IMR-90 (cell line): ENCODE measurements around the gene AQP1. TPM values are rescaled to one million over a fixed set of nuclear protein-coding genes. Genes with fewer than 3 reads are reported as not detected.

Source experiments
- ATAC-seq: fragments of 200-7000 bp; cut with Tn5 transposase; 2 replicates; pipeline ENCODE4 v1.9.1; 2020; ENCODE audit warnings: low read depth, mild to moderate bottlenecking, moderate library complexity
- BruUV-seq: library from RNA; stranded (reverse); fragments of 400-500 nt; replicated peaks from 2 replicates; lab custom pipeline; 2021; lab: Mats Ljungman, UMichigan
- CTCF ChIA-PET: fragments of 300-600 bp; formaldehyde crosslinking; extraction: SDS; loops from one replicate; lab custom pipeline; 2021; ENCODE audit warnings: antibody characterized with exemption; lab: Yijun Ruan, JAX
- POLR2A ChIA-PET: fragments of 300-600 bp; sonication (Branson Sonifier 250); formaldehyde crosslinking; loops from one replicate; lab custom pipeline; 2022; ENCODE audit warnings: antibody characterized with exemption; ENCODE audit not compliant: unreplicated experiment; lab: Charles Lee
- DNase-seq: peaks from one replicate; pipeline ENCODE4 v3.0.0; 2013
- H2AFZ ChIP-seq: replicated peaks from 2 replicates; pipeline ENCODE3; 2013; ENCODE audit warnings: low read length, mild to moderate bottlenecking; ENCODE audit not compliant: poor library complexity
- H2AK5ac ChIP-seq: 2 replicates; pipeline ENCODE4 v1.6.1; 2013; ENCODE audit warnings: low read depth, low read length, inconsistent platforms
- H2AK9ac ChIP-seq: replicated peaks from 2 replicates; pipeline ENCODE3; 2013; ENCODE audit warnings: mild to moderate bottlenecking, low read depth, low read length, moderate library complexity; ENCODE audit not compliant: poor library complexity
- H2BK120ac ChIP-seq: 2 replicates; pipeline ENCODE4 v1.6.1; 2013; ENCODE audit warnings: low read depth, low read length, inconsistent platforms
- H2BK15ac ChIP-seq: 3 replicates; pipeline ENCODE4 v1.6.1; 2013; ENCODE audit warnings: low read depth, low read length, inconsistent platforms
- H2BK20ac ChIP-seq: 2 replicates; pipeline ENCODE4 v1.6.1; 2013; ENCODE audit warnings: low read depth, mild to moderate bottlenecking, inconsistent platforms, low read length, moderate library complexity
- H2BK5ac ChIP-seq: 2 replicates; pipeline ENCODE4 v1.6.1; 2013; ENCODE audit warnings: mild to moderate bottlenecking, low read depth, low read length, inconsistent platforms; ENCODE audit not compliant: poor library complexity, severe bottlenecking
- H3K14ac ChIP-seq: replicated peaks from 2 replicates; pipeline ENCODE4 v1.6.1; 2013; ENCODE audit warnings: low read depth, low read length, inconsistent platforms
- H3K18ac ChIP-seq: 2 replicates; pipeline ENCODE4 v1.6.1; 2013; ENCODE audit warnings: low read depth, low read length, control low read depth
- H3K23ac ChIP-seq: 2 replicates; pipeline ENCODE4 v1.6.1; 2013; ENCODE audit warnings: low read depth, low read length, inconsistent platforms
- H3K27ac ChIP-seq: 2 replicates; pipeline ENCODE4 v1.5.1; 2013; ENCODE audit warnings: mild to moderate bottlenecking, control low read depth, low read length; ENCODE audit not compliant: insufficient read depth
- H3K27me3 ChIP-seq: 2 replicates; pipeline ENCODE4 v1.6.1; 2013; ENCODE audit warnings: low read length; ENCODE audit not compliant: control insufficient read depth, insufficient read depth
- H3K36me3 ChIP-seq: 2 replicates; pipeline ENCODE4 v1.6.1; 2013; ENCODE audit warnings: low read length, mixed read lengths; ENCODE audit not compliant: control insufficient read depth, insufficient read depth
- H3K4ac ChIP-seq: 2 replicates; pipeline ENCODE4 v1.6.1; 2013; ENCODE audit warnings: low read depth, low read length, inconsistent platforms
- H3K4me1 ChIP-seq: 2 replicates; pipeline ENCODE4 v1.6.1; 2013; ENCODE audit warnings: low read length, mixed read lengths; ENCODE audit not compliant: control insufficient read depth, insufficient read depth
- H3K4me2 ChIP-seq: 2 replicates; pipeline ENCODE4 v1.6.1; 2013; ENCODE audit warnings: low read depth, mild to moderate bottlenecking, control low read depth, low read length, moderate library complexity
- H3K4me3 ChIP-seq: 2 replicates; pipeline ENCODE4 v1.5.1; 2013; ENCODE audit warnings: low read depth, mild to moderate bottlenecking, control low read depth, low read length, moderate library complexity; ENCODE audit not compliant: insufficient read depth
- H3K56ac ChIP-seq: 2 replicates; pipeline ENCODE4 v1.6.1; 2013; ENCODE audit warnings: low read length, inconsistent platforms; ENCODE audit not compliant: insufficient read depth; ENCODE audit errors: extremely low read depth
- H3K79me1 ChIP-seq, 2 experiments: 2 replicates each; pipeline ENCODE4 v1.6.1; 2013; ENCODE audit warnings: low read length in 2 of 2, inconsistent platforms in 1 of 2, low read depth in 1 of 2
- H3K9ac ChIP-seq: 2 replicates; pipeline ENCODE4 v1.6.1; 2013; ENCODE audit warnings: low read depth, low read length, control low read depth
- H3K9me1 ChIP-seq: 2 replicates; pipeline ENCODE4 v1.6.1; 2013; ENCODE audit warnings: low read length, inconsistent platforms; ENCODE audit not compliant: insufficient read depth
- H3K9me3 ChIP-seq: 2 replicates; pipeline ENCODE4 v1.6.1; 2013; ENCODE audit warnings: low read length; ENCODE audit not compliant: control insufficient read depth, insufficient read depth
- H4K20me1 ChIP-seq: 2 replicates; pipeline ENCODE4 v1.6.1; 2013; ENCODE audit warnings: low read length, inconsistent platforms; ENCODE audit not compliant: insufficient read depth
- H4K5ac ChIP-seq: 2 replicates; pipeline ENCODE4 v1.6.1; 2013; ENCODE audit warnings: mild to moderate bottlenecking, low read depth, low read length, control low read depth
- H4K8ac ChIP-seq, 2 experiments: 2 replicates each; pipeline ENCODE4 v1.6.1; 2013; ENCODE audit warnings: low read depth in 2 of 2, low read length in 2 of 2, control low read depth in 1 of 2, inconsistent platforms in 1 of 2
- H4K91ac ChIP-seq: 2 replicates; pipeline ENCODE4 v1.6.1; 2013; ENCODE audit warnings: low read depth, low read length, inconsistent platforms; ENCODE audit not compliant: insufficient read depth
- CEBPB ChIP-seq: IDR thresholded peaks from 2 replicates; pipeline ENCODE4 v1.6.1; 2012; ENCODE audit warnings: low read depth, low read length, improper control_type of control experiment
- CHD1 ChIP-seq: IDR thresholded peaks from 2 replicates; pipeline ENCODE4 v1.6.1; 2012; ENCODE audit warnings: low read depth, low read length, improper control_type of control experiment
- MAFK ChIP-seq: IDR thresholded peaks from 2 replicates; pipeline ENCODE4 v1.6.1; 2012; ENCODE audit warnings: low read depth, low read length, improper control_type of control experiment
- MAZ ChIP-seq: IDR thresholded peaks from 2 replicates; pipeline ENCODE4 v1.6.1; 2012; ENCODE audit warnings: low read depth, mild to moderate bottlenecking, low read length, improper control_type of control experiment, moderate library complexity, borderline replicate concordance
- MXI1 ChIP-seq: IDR thresholded peaks from 2 replicates; pipeline ENCODE4 v1.6.1; 2012; ENCODE audit warnings: low read depth, mild to moderate bottlenecking, low read length, moderate library complexity, borderline replicate concordance
- NFE2L2 ChIP-seq: fragments of 150-350 bp; IDR thresholded peaks from 2 replicates; pipeline ENCODE4 v1.6.1; 2016; ENCODE audit warnings: low read depth, mild to moderate bottlenecking, low read length
- POLR2A ChIP-seq: IDR thresholded peaks from 2 replicates; pipeline ENCODE4 v1.6.1; 2012; ENCODE audit warnings: mild to moderate bottlenecking, low read depth, low read length
- RAD21 ChIP-seq: IDR thresholded peaks from 2 replicates; pipeline ENCODE4 v1.6.1; 2012; ENCODE audit warnings: low read length, improper control_type of control experiment
- RCOR1 ChIP-seq: IDR thresholded peaks from 2 replicates; pipeline ENCODE4 v1.6.1; 2012; ENCODE audit warnings: mild to moderate bottlenecking, low read length, improper control_type of control experiment; ENCODE audit not compliant: insufficient replicate concordance
- RFX5 ChIP-seq: IDR thresholded peaks from 2 replicates; pipeline ENCODE4 v1.8.0; 2012; ENCODE audit warnings: low read depth, mild to moderate bottlenecking, low read length, moderate library complexity
- SMC3 ChIP-seq: fragments of 150-350 bp; IDR thresholded peaks from 2 replicates; pipeline ENCODE4 v1.6.1; 2016; ENCODE audit warnings: low read depth, mild to moderate bottlenecking, antibody characterized with exemption, low read length, moderate library complexity
- WGBS, 2 experiments: methylation state at CpG; one replicate each; pipeline versions ENCODE4 v1.1.5 to v1.1.7; 2013; ENCODE audit warnings: missing lambda C conversion rate in 2 of 2; ENCODE audit not compliant: insufficient read length in 1 of 2; ENCODE audit errors: extremely low coverage in 2 of 2; 5-methylcytosine and 5-hydroxymethylcytosine counted together
- dilution Hi-C: fragments of 300-500 bp; cut with HindIII; formaldehyde crosslinking; loops from one replicate; pipeline ENCODE4 v1.14.3; 2018; ENCODE audit warnings: low sequenced_read_pairs; ENCODE audit not compliant: unreplicated experiment
- in situ Hi-C: fragments of 300-500 bp; cut with MboI; formaldehyde crosslinking; loops from 3 replicates; pipeline ENCODE4 v1.14.3; 2019; ENCODE audit warnings: low sequenced_read_pairs, inconsistent platforms, mixed read lengths
- intact Hi-C: fragments of 100-400 bp; cut with micrococcal nuclease; formaldehyde crosslinking; loops from 2 replicates; pipeline ENCODE4 v1.10.0; 2022
- polyA plus RNA-seq, 3 experiments: library from polyadenylated mRNA; depleted of rRNA; stranded (reverse); fragments of >200 nt; gene quantifications; 2 replicates each; pipeline ENCODE4 v1.2.3, GENCODE V29; 2012; ENCODE audit warnings: low replicate concordance in 1 of 3
- total RNA-seq: library from RNA; depleted of rRNA; stranded (reverse); fragments of >200 nt; gene quantifications from 2 replicates; pipeline ENCODE4 v1.2.3, GENCODE V29; 2012
- TF ChIP-seq, protein P1 (sequence below): conservative IDR thresholded peaks from 2 replicates; pipeline ENCODE4 v1.5.1; 2012; ENCODE audit warnings: mild to moderate bottlenecking, low read depth, low read length, improper control_type of control experiment
- TF ChIP-seq, protein P2 (sequence below): fragments of 150-350 bp; IDR thresholded peaks from 2 replicates; pipeline ENCODE4 v1.6.1; 2016; ENCODE audit warnings: low read depth, mild to moderate bottlenecking, low read length, moderate library complexity, borderline replicate concordance
- TF ChIP-seq, protein P3 (sequence below): fragments of 150-350 bp; IDR thresholded peaks from 2 replicates; pipeline ENCODE4 v1.6.1; 2017; ENCODE audit warnings: mild to moderate bottlenecking, antibody characterized with exemption, low read length, low read depth

Gene AQP1
- total and polyA plus RNA-seq, 2 of the 4 experiments (the other 2 are of a cell fraction): 0.18 to 0.39 TPM

DNA sequence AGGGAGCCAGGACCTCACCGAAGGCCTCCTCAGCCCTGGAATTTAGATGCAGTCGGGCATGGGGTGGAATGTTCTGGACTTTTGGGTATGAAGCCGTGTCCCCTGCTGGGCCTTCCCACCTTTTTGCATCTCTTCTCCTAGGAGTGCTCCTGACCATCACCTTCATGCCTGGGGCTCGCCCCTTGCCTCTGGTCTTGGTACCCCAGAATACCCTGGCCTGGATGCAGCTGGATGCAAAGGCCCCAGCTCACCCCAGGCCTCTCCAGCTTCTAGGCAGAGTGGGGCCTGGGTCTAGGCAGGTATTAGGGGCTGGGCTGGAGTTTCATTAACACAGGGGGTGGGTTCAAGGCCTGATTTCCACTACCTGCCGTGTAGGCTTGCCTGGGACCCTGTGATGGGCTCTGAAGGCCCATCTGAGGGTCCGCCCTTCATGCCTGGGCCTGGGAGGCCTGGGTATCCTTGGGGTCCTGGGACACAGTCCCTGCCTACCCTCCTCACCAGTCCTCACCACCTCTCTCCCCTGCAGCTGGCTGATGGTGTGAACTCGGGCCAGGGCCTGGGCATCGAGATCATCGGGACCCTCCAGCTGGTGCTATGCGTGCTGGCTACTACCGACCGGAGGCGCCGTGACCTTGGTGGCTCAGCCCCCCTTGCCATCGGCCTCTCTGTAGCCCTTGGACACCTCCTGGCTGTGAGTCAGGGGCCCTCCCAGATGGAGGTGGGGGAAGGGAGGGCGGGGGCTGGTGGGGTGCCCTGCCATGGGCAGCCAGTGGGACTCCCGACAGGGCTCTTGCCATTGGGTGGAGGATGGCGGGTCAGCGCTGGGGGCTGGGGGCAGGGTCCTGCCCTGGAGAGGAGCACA, 10.1 kb downstream of the AQP1 start:
- H3K56ac ChIP-seq: no peak overlapping the region
- H3K4me2 ChIP-seq: no peak overlapping the region
- ATAC-seq (no peak), DNase-seq (no peak)
- peak overlapping the region; percentile 1; the same call in 1 of the 2 replicates for H4K5ac ChIP-seq
- no peaks in the 10 kb centered on the region for H3K79me1 ChIP-seq
- no peak overlapping the region for H3K23ac ChIP-seq
- H2BK15ac ChIP-seq: peak overlapping the region; percentile 14; the same call in 1 of the 3 replicates
- H2BK5ac ChIP-seq: no peak overlapping the region
- no peaks in the 10 kb centered on the region for H3K36me3 ChIP-seq
- dilution Hi-C loops: no loop called here
- H3K27ac ChIP-seq: no peak overlapping the region
- H3K4me3 ChIP-seq: no peak overlapping the region
- in situ Hi-C loops: no loop called here
- no peaks in the 10 kb centered on the region for H3K27me3 ChIP-seq
- ChIA-PET POLR2A (no interaction called here), CTCF (interaction anchor here (1.4 kb wide), 1 partner anchor 18 kb away, joined by 3 read pairs; no protein-coding TSS in a partner anchor)
- no TSS peak for BruUV-seq
- H2AK5ac ChIP-seq: peak overlapping the region; percentile 67; the same call in 1 of the 2 replicates
- peak overlapping the region; percentile 28; the same call in 1 of the 2 replicates for H2BK120ac ChIP-seq
- no peak overlapping the region for H2BK20ac ChIP-seq
- peak overlapping the region; percentile 77 for H2AFZ ChIP-seq
- peak overlapping the region; percentile 55 for H2AK9ac ChIP-seq
- H3K4ac ChIP-seq: peak overlapping the region; percentile 20; the same call in 1 of the 2 replicates
- peak overlapping the region; percentile 10 for H3K14ac ChIP-seq
- H3K9ac ChIP-seq: no peak overlapping the region
- H4K20me1 ChIP-seq: no peaks in the 10 kb centered on the region
- H4K8ac ChIP-seq: peak overlapping the region in 1 of 2 experiments; percentile 23; a peak in 1 of 4 replicates
- peak overlapping the region; percentile 7; the same call in 1 of the 2 replicates for H3K18ac ChIP-seq
- H4K91ac ChIP-seq: peak overlapping the region; percentile 43
- no CpG with 5 or more reads among the region's 19 CpGs for WGBS, 2 experiments
- peaks cover 9% of the 10 kb centered on the region; the same call in 1 of the 2 replicates for H3K9me1 ChIP-seq
- H3K4me1 ChIP-seq: peaks cover 10% of the 10 kb centered on the region
- peaks cover under 1% of the 10 kb centered on the region for H3K9me3 ChIP-seq
- intact Hi-C loops: no loop called here
- no peak for TF ChIP-seq NFE2L2
- TF ChIP-seq MAFK: no peak
- no peak for TF ChIP-seq POLR2A
- TF ChIP-seq RFX5: no peak
- no peak for TF ChIP-seq CEBPB
- TF ChIP-seq, protein P1, sequence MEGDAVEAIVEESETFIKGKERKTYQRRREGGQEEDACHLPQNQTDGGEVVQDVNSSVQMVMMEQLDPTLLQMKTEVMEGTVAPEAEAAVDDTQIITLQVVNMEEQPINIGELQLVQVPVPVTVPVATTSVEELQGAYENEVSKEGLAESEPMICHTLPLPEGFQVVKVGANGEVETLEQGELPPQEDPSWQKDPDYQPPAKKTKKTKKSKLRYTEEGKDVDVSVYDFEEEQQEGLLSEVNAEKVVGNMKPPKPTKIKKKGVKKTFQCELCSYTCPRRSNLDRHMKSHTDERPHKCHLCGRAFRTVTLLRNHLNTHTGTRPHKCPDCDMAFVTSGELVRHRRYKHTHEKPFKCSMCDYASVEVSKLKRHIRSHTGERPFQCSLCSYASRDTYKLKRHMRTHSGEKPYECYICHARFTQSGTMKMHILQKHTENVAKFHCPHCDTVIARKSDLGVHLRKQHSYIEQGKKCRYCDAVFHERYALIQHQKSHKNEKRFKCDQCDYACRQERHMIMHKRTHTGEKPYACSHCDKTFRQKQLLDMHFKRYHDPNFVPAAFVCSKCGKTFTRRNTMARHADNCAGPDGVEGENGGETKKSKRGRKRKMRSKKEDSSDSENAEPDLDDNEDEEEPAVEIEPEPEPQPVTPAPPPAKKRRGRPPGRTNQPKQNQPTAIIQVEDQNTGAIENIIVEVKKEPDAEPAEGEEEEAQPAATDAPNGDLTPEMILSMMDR: no peak
- no peak for TF ChIP-seq MAZ
- TF ChIP-seq RCOR1: no peak
- TF ChIP-seq RAD21: no peak
- TF ChIP-seq, protein P2, sequence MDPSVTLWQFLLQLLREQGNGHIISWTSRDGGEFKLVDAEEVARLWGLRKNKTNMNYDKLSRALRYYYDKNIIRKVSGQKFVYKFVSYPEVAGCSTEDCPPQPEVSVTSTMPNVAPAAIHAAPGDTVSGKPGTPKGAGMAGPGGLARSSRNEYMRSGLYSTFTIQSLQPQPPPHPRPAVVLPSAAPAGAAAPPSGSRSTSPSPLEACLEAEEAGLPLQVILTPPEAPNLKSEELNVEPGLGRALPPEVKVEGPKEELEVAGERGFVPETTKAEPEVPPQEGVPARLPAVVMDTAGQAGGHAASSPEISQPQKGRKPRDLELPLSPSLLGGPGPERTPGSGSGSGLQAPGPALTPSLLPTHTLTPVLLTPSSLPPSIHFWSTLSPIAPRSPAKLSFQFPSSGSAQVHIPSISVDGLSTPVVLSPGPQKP: no peak
- no peak for TF ChIP-seq MXI1
- TF ChIP-seq, protein P3, sequence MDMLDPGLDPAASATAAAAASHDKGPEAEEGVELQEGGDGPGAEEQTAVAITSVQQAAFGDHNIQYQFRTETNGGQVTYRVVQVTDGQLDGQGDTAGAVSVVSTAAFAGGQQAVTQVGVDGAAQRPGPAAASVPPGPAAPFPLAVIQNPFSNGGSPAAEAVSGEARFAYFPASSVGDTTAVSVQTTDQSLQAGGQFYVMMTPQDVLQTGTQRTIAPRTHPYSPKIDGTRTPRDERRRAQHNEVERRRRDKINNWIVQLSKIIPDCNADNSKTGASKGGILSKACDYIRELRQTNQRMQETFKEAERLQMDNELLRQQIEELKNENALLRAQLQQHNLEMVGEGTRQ: no peak
- TF ChIP-seq SMC3: no peak
- no peak for TF ChIP-seq CHD1
